Measurements from ENCODE around the gene PA2G4.
"Not testable (repeated sequence)": the region's sequence is repeated elsewhere in the genome, so short reads cannot be mapped to it uniquely, and the experiment has no call there.

PA2G4 gene

GRCh38 chr12:56153678-56154065, 49.3 kb downstream of the PA2G4 start:
- H3K4me3 ChIP-seq (ENCODE audit: low read depth, low read length), result peak overlapping the region; percentile 66
- no peak for TF ChIP-seq CTCF (IDR thresholded peaks at IDR 0.05; ENCODE audit: control insufficient read depth, extremely low read depth, insufficient read depth)
- DNase-seq (ENCODE audit: low read depth), result no peak

- H3K4me3 ChIP-seq (ENCODE audit: low read depth, low read length), result no peak overlapping the region
- no peak for TF ChIP-seq CTCF (IDR thresholded peaks at IDR 0.05; ENCODE audit: control insufficient read depth, extremely low read depth, insufficient read depth)
- no peak for DNase-seq (ENCODE audit: low read depth)
Observed at GRCh38 chr12:56154246-56154771, 50.0 kb downstream of the PA2G4 start.

DNA sequence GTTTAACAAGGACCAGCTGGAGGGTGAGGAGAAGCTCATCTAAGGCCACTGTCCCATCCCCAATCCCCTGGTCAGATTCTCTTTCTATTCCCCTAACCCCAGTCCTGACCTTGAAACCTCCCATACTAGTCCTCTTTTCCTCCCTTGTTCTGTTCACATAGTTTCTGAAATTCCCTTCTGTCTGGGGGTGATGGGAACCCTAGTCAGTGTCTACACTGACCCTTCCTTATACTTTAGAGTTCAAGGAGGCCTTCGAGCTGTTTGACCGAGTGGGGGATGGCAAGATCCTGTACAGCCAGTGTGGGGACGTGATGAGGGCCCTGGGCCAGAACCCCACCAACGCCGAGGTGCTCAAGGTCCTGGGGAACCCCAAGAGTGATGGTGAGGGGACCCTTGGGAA, 50.5 kb downstream of the PA2G4 start:
- no peak for TF ChIP-seq CTCF (IDR thresholded peaks at IDR 0.05; ENCODE audit: control insufficient read depth, extremely low read depth, insufficient read depth)
- DNase-seq (ENCODE audit: low read depth), result no peak
- H3K4me3 ChIP-seq (ENCODE audit: low read depth, low read length), result no peak overlapping the region

- no peak for DNase-seq (ENCODE audit: low read depth)
- no peak overlapping the region for H3K4me3 ChIP-seq (ENCODE audit: low read depth, low read length)
- no peak for TF ChIP-seq CTCF (IDR thresholded peaks at IDR 0.05; ENCODE audit: control insufficient read depth, extremely low read depth, insufficient read depth)
Observed at GRCh38 chr12:56155256-56155845, 51.0 kb downstream of the PA2G4 start.

DNA sequence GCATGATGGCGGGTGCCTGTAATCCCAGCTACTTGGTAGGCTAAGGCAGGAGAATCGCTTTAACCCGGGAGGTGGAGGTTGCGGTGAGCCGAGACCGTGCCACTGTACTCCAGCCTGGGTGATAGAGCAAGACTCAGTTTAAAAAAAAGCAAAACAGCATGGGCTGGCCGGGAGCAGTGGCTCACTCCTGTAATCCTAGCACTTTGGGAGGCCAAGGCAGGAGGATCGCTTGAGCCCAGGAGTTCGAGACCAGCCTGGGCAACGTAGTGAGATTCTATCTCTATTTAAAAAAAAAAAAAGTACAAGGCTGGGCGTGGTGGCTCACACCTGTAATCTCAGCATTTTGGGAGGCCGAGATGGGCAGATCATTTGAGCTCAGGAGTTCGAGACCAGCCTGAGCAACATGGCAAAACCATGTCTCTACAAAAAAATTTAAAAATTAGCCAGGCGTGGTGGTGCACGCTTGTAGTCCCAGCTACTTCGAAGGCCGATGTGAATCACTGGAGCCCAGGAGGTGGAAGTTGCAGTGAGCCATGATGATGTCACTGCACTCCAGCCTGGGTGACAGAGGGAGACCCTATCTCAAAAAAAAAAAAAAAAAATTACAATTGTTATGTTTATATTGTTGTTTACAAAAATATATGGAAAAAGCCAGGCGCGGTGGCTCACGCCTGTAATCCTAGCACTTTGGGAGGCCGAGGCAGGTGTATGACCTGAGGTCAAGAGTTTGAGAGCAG, 52.3 kb downstream of the PA2G4 start:
- DNase-seq (ENCODE audit: low read depth), result not testable (repeated sequence)

GRCh38 chr12:56157201-56158028, 53.1 kb downstream of the PA2G4 start:
- H3K4me3 ChIP-seq (ENCODE audit: low read depth, low read length), result peak overlapping the region; percentile 90
- no peak for DNase-seq (ENCODE audit: low read depth)
- TF ChIP-seq CTCF (IDR thresholded peaks at IDR 0.05; ENCODE audit: control insufficient read depth, extremely low read depth, insufficient read depth), result peak; percentile 35; the same call in 1 of the 2 replicates

More for the DNA sequence above, 52.3 kb downstream of the PA2G4 start:
- not testable (repeated sequence) for H3K4me3 ChIP-seq (ENCODE audit: low read depth, low read length)

Measured in LNCaP clone FGC (cell line).